NCI-H187 (cell line): ENCODE results near the gene COL1A2.

Experiments used
- DNase-seq, 2 experiments: peaks; one replicate each; lab custom pipeline; 2025; lab: John Stamatoyannopoulos, UW

Gene COL1A2

DNA sequence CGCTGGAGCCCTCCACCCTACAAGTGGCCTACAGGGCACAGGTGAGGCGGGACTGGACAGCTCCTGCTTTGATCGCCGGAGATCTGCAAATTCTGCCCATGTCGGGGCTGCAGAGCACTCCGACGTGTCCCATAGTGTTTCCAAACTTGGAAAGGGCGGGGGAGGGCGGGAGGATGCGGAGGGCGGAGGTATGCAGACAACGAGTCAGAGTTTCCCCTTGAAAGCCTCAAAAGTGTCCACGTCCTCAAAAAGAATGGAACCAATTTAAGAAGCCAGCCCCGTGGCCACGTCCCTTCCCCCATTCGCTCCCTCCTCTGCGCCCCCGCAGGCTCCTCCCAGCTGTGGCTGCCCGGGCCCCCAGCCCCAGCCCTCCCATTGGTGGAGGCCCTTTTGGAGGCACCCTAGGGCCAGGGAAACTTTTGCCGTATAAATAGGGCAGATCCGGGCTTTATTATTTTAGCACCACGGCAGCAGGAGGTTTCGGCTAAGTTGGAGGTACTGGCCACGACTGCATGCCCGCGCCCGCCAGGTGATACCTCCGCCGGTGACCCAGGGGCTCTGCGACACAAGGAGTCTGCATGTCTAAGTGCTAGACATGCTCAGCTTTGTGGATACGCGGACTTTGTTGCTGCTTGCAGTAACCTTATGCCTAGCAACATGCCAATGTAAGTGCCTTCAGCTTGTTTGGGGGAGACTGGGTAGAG, at the start of gene COL1A2:
TSS of gene COL1A2 (plus strand) at position 459 of the 704 bp plus-strand sequence. CDS start at position 596, 137 bp downstream.
- DNase-seq, result no peak

DNA sequence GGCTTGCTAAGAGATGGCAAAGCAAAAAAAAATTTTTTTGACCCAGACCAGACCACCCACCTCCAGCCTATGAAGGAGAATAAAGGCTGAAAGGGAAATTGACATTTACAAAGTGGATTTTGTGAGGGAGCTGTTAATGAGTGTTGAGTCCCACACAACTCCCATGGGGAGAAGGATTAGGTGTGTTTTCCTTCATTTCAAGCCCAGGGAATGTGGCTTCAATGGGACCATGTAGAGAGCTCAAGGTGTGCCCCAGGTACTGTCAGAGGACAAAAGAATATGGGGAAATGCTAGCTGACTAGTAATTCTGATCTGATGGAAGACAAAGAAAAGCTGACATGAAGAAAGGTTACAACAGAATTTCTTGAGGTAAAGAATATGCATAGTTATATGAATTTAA, 48.8 kb upstream of the COL1A2 start:
- DNase-seq, result no peak

DNA sequence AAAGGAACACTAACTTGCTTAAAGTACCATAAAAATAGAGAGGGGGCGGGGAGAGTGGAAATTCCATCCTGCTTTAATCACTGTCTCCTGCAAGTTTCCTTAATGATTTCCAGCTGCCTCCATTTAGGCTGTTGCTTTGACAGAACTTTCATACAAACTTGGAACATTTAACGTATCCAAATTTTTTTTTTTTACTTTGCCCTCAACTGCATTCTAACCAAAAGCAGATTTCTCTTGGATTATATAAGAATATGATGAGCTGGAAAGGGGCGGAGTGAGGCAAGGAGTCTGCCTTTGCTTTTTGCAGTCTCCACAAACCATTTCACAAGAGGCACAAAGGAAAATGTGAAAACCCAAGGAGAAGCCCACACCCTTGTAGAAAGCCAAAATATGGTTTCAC, 46.6 kb upstream of the COL1A2 start:
- no peak for DNase-seq

DNA sequence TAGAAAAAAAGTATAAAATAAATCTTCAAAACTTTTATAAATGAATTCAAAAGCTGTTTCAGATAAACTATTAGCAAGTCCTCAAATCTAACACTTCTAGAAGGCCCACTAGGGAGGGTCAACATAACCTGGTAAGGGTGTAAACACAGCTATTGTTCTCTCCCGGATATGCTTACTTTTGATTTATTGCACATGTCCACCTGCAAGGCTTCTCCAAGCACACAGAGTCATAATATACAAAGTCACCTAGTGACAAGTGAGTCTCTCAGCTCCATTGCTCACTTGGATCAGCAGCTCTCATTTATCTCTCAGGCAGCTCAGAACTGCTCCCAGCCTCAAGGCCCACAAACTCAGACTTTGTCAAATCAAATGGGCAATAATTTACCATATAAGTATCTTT, 44.0 kb upstream of the COL1A2 start:
- DNase-seq, result no peak

DNA sequence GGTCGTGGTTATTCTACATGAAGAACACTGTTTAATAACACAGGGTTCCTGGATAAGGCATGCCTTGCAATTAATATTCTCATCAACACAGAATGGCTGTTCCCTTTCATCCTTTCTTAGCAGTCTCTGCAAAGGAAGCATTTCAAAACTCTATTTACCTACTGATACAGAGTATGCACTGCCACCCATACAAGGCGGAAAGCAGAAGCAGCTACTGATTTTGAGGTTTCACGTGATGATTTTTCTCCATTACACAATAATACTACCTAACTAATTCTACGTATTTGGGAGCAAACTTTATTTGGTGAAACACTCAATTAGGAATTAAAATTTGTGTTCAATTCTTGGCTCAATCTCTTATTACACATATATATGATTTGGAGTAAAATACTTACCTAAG, 43.0 kb upstream of the COL1A2 start:
- DNase-seq, result no peak

DNA sequence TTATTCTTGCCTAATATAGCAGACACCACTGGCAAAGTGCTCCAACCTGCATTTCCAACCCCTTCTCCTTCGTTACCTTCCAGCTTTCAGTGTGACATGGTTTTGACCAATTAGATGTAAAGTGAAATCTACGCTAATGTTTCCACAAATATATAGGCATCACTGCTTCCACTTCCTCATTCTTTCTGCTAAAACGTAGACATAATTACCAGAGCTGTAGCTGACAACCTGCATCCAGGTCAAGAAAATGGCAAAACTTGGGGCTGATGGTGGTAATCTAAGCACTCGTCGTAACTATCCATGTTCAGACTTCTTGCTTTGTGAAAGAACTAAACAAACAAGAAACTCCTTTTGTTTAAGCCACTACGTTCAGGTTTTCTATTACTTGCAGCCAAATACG, 41.8 kb upstream of the COL1A2 start:
- DNase-seq, result no peak

DNA sequence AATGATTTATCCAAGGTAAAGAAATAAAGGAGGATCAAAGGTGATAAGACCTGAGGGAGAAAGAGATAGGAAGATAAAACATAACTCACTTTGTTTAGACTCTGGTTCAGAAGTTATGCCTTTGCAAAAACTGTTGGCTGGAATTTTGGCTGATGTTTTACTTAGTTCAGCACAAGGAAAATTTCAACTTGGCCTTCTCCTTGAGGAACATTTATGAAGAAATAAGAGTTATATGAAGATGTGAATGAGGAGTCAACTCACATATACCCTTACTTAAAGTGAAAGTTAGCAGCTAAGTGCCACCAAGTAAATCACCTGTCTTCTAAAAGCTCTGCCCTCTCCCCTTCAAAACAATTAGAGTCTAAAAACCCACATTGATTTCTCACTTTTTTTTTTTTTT, 39.7 kb upstream of the COL1A2 start:
- DNase-seq, result no peak

DNA sequence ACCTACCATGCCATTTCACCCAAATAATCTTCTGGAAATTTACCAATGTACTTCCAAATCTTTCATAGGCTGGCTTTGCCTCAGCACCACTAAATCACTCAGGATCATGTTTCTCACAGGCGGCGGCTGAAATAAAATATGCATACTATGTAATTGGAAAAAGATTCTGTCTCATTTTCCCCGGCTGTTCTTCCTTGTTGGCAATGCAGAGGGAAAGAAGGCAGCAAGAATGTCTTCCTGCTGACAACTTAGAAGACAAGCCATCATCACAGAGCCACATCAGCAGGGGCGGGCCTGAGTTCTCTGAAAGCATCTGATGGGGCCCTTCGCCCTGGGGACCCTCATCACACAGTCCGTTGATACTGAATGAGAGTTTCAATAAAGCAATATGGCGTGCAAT, 39.2 kb upstream of the COL1A2 start:
- DNase-seq, result no peak

DNA sequence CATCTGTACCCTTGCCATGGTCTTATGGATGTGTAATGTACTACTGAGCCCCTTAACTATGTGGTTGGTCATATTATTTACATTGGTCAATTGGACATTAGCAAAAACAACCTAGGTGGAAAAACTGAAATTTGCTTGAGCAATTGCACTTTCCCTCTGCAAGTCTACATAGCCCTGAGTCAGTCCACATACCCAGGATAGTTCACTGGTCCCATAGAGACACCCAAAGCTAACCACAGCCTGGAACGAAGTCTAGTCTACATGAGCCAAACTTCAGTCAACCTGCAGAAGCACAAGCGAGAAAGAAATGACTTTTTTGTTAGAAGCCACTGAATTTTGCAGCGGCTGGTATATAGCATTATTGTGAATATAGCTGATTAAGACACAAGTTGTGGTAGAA, 37.6 kb upstream of the COL1A2 start:
- DNase-seq, result no peak

DNA sequence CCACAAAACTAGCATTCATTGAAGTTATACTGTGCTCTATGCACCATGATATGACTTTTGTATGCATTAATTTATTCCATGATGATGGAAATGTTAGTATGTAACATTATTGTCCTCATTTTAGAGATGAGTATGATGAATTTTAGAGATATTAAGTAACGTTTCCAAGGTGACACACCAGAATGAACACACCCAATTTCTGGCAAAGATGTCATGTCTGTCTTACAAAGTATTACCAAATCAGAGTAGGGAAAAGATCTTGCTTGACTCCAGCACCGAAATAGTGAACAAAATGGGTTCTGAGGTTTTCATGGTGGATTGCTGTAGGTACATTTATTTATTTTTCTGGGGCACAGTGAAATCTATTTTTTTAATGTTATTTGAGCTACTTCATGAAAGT, 33.8 kb upstream of the COL1A2 start:
- no peak for DNase-seq

DNA sequence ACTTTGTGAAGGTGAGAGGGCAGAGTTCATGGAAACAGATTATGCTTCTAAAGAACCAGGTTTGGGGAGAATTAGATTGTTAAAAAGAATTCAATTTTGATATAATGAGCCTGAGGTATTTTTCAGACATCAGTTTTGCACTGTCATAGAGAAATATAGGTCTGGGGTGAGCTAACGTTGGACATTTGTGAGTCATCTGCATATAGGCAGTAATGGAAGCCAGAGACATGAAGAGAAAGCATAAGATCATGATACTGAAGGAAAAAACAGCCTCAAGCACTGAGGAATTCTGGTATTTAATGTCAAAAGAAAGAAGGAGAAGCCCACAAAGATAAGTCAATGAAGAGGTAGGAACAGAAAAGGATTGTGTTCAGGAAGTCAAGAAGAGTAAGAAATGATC, 32.4 kb upstream of the COL1A2 start:
- no peak for DNase-seq

DNA sequence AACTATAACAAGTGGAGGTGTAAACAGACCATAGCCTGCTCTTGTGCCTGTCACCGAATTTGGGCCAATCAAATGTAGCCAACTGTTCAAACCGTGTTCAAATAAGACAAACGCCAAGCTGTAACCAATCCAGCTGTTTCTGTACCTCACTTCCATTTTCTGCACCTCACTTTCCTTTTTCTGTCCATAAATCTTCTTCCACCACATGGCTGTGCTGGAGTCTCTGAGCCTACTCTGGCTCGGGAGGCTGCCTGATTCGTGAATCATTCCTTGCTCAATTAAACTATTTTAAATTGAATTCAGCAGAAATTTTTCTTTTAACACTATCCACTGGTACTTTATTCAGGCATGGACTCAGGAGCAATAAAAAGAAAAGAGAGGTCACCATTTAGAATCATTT, 29.9 kb upstream of the COL1A2 start:
- no peak for DNase-seq

DNA sequence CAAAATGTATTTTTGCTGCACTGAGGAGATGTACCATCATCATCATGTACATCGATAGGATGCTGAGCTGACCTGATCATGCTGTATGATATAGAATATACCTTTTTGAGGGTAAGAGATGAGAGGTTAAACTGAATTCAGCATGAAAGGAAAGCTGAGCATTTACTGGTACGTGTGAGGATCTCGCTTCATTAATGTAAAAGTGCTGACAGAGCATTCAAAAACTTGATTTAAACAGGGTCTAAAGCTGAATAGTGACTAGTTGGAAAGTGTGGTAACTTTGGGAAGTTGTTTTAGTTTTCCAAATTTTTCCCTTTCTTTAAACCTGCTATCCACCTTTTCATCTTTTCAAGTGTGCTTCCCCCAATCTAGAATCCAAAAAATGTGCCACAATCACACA, 28.5 kb upstream of the COL1A2 start:
- no peak for DNase-seq

DNA sequence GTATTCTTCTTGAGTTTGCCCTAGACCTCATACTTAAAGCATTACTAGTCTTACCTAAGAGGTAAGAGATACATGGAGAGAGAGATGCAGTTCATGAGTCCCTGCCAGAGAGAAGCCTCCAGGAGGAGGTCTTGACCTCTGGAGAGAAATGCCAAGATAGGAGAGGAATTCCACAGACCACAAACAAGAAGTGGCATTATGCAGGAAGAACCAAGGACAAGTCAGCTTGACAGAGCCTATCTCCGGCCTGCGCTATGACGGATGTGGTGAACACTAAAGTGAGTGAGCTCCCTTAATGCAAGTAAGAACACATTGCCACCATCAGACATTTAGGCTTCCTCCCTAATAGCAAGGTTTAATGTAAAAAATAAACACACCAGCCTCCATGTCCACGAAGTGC, 27.9 kb upstream of the COL1A2 start:
- DNase-seq, result no peak

DNA sequence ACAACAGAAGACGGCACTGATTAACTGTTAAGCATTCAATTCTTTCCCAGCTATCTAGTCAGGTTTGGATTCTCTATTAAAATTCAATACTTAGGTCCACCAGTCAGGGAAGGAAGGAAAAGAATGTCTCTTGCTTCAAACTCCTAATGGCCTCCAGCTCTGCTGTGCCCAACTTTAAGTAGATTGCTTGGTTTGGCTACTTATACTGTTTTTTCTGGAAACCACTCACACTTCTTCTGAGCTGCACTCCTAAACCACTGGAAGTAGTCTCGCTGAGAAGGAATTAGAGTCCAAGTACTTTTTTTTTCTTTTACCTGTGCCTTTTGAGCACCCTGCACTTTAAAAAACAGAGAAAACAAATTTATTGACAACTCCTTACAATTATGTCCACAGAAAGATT, 26.7 kb upstream of the COL1A2 start:
- DNase-seq, result no peak

DNA sequence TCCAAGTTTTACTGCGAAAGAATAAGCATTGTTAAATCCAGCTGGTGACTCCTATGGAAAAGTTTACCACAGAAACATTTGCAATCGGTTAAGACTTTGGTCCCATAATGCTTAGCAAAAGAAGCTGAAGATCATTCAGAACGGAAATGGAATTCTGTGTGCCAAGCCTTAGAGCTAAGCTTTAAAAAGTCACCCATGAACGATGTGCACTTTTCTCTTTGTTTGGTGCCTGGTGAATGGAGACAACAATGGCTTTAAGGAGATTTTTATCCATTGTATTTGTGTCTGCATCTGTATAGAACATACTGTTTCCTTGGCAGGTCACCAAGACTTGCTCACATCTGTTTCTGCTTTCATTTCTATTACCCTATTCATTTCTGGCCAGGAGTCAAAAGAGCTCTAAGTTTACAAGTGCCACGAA, 26.3 kb upstream of the COL1A2 start:
- no peak for DNase-seq

DNA sequence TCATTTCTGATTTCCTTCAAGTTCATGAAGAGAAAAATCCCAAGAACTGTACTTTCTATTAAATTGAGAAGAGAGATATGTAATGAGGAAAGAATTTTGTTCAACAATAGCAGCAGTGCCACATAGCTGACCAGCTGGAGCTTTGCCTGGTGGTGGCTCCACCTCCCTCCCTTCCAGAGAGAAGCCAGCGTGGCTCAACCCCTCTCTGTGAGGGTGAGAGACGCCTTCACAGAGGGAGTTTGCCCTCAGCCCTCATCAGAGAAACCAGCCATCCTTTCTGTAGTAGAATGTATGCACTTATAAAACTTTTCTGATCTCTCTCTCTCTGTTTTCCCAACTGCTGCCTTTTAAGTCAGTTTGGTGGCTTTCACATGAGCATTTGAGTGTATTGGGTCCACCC, 20.5 kb upstream of the COL1A2 start:
- no peak for DNase-seq

DNA sequence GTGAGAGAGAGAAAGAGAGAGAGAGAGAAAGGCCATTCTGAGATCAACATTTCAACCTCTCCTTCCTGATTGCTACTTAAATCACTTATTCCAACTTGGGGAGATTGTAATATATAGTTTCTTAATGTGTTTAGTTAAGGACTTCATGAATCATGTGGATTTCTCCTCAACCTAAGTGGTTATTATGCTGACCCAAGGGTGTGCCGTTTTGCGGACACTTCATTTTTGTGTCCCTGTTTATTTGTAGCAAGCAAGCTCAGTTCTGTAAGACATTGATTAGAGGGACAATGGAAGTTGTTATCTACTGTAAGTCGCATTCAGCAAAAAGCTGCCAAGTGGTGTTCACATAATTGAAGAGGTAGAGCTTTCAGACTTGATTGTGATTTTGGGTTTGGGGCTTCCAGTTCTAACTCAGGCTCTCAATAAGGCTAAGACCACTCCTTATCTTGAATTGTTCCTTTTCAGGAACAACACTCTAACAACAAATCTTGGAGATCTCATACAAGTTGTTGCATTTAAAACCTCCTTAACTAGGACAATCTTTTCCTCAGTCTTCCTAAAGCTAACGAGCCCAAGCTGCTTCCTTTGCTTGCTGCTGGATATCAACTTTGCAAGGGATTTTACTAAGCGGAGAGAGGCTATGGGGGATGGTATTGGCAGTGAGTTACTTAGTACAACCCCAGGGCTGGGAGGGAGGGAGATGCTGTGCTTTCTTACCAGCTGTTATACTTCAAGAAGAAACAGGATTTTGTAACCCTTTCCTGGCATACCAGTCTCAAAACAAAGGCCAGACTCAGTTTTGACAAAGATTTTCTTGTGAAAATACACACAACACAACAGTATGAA, 19.8 kb upstream of the COL1A2 start:
- no peak for DNase-seq

DNA sequence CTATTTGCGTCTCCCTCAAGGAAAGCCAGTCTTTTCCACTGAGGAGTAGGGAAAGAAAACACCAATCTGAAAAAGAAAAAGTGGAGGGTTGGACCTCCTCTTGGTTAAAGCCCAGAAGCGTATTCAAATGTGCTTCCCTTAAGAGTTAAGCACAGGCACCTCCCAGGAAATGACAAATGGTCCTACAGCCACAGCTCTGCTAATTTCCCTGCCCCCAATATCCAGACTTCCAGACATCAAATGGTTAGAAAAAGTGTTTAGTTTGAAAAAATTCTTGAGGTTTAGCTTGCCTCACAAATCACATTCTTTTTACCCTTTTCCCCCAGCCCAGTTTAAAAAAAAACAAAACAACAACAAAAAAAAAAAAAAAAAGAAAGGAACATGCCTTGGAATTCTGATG, 19.0 kb upstream of the COL1A2 start:
- no peak for DNase-seq

DNA sequence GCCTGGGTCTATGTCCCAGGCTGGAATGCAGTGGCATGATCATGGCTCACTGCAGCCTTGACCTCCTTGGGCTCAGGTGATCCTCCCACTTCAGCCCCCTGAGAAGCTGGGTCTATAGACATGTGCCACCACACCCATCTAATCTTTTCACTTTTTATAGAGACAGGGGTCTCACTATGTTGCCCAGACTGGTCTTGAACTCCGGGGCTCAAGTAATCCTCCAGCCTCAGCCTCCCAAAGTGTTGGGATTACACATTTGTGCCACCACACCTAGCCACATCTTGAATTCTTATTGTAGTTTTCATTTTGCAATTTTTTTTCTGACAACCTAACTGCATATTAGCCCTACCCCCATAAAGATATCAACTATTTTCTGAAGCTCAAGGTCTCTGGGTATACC, 18.4 kb upstream of the COL1A2 start:
- no peak for DNase-seq

DNA sequence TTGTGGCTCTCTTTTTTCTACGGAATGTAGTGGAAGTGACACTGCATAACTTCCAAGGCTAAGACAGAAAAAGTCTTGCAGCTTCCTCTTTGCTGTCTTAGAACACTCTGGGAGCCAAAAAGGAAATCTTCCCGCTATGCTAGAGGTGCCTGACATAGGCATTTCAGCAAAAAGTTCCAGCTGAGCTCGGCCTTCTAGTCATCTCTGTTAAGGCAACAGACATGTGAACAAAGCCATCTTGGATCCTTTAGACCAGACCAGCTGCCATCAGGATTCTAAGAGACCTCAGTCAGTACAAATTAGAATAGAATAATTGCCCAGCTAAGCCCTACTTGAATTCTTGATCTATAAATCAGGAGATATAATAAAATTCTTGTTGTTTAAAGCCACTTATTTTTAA, 16.3 kb upstream of the COL1A2 start:
- DNase-seq, result no peak

DNA sequence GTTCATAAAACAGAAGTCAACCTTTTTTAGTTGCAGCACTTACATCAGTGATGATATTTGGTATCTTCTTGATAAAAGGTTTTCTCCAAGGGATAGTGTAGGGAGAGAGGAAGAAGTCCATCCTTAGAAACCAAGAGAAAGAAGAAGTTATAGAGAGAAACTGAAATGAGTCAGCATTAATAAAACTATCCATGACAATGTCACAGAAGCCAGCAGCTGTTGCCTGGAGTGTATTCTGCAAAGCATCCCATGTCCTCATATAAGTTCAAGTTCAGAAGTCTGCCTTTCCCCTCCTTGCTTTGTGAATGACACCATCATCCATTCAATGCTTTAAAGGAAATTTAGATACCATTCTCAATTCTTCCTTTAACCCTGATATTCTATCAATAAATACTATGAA, 14.4 kb upstream of the COL1A2 start:
- DNase-seq, result no peak

DNA sequence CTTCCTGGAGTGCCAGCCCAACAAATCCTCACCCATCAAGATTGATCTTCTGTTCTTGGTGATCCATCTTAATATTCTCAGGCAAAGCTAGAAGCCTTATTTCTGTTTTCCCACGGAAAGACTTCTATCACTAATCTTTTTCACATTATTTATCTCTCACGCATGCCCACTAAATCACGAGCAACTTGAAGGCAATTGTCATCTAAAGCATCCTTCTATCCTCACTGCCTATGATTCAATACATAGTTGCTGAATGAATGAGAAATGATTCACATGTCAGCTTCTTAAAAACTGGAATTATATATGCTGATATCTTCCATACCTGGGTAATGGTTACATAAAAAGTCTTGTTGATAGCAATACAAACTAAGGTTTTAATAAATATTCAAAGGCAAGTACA, 12.6 kb upstream of the COL1A2 start:
- no peak for DNase-seq

DNA sequence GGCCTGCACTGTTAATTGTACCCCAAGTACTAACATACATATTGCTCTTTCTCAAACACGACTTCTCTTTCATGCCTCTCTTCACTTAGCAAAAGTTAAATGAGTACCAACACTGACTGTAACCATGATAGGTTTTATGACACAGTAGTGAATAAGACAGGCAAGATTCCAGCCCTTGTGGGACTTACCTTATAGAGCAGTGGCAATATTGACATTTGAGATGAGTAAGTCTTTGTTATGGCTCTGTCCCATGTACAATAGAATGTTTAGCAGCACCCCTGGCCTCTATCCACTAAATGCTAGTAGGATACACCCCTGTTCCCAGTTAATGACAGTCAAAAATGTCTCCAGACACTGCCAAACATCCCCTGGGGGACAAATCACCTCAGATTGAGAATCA, 11.9 kb upstream of the COL1A2 start:
- DNase-seq, result no peak
